GM18868 (cell line): ENCODE measurements around the gene ATOSA.

Experiments
- ATAC-seq: cut with Tn5 transposase; IDR thresholded peaks from one replicate; pipeline ENCODE4 v1.9.1; 2021; ENCODE audit warnings: mild to moderate bottlenecking, moderate library complexity; ENCODE audit not compliant: unreplicated experiment

ATOSA gene

GRCh38 chr15:52652286-52652685, 26.9 kb downstream of the ATOSA start:
- no peak for ATAC-seq

- no peak for ATAC-seq
These were observed 27.3 kb downstream of the ATOSA start for GRCh38 chr15:52651868-52652267.

GRCh38 chr15:52651114-52651513, 28.1 kb downstream of the ATOSA start:
- no peak for ATAC-seq

GRCh38 chr15:52649686-52650085, 29.5 kb downstream of the ATOSA start:
- ATAC-seq: no peak

- ATAC-seq: no peak
These were observed 33.3 kb downstream of the ATOSA start for GRCh38 chr15:52645916-52646315.

GRCh38 chr15:52642386-52643361, 36.5 kb downstream of the ATOSA start:
- no peak for ATAC-seq

GRCh38 chr15:52636459-52636858, 42.7 kb downstream of the ATOSA start:
- no peak for ATAC-seq

- no peak for ATAC-seq
These were observed 43.3 kb downstream of the ATOSA start for GRCh38 chr15:52635908-52636307.
